T1000 (cell line): ENCODE measurements around the gene TP63.

Experiments used
- DNase-seq: peaks from one replicate; lab custom pipeline; 2025; ENCODE audit warnings: mixed read lengths; lab: John Stamatoyannopoulos, UW

TP63 gene

DNA sequence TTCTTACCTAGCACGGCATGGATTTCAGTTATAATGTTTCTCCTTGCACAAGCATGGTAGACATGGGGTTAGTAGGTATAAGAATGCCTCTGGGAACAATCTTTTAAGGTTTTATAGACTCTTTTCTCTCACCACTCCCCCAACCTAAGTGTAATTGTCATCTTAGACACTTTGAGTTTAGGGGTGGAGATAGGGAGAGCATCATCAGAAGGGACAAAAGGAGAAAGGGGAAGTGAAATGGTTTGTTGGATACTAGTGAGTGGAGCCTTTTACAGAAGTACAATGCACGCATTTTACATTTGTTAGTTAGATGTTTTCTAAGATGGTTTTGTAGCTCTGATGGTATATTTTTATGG is 189.2 kb downstream of the TP63 start:
- DNase-seq: no peak

DNA sequence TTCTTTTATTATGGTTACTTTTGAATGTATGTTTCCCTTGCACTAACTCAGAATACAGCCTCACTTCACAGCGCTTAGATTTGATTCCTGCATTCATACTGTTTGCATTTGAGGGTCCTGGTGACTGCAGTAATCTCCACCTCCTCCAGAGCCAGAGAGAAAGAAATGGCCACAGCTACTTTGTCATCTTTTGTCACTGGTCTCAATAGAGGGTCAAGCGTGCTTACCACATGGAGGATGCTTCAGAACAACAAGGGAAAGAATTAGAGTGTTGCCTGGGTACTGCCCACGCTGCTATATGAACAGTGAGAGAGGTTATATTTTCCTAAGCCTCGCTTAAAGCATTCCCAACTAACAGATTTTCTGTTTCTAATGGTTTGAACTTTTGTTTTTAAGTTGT is 190.1 kb downstream of the TP63 start:
- no peak for DNase-seq

DNA sequence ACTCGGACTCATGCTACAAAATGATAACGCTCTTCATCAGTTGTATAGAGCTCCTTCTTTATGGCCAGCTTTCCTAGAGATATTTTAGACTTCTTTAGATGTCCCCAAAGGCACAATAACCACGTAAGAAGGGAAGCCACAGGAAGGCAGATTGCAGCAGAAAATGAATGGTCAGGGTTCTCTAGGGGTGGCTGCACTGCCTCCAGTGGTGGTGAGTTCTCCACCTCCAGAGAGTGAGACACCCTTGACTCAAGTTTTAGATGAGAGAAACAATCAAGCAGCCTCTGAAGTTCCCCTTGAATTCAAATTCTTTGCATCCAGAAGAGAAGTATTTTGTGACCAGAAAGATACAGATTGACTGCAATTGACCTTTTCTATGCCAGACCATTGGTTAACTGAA is 191.5 kb downstream of the TP63 start:
- no peak for DNase-seq

DNA sequence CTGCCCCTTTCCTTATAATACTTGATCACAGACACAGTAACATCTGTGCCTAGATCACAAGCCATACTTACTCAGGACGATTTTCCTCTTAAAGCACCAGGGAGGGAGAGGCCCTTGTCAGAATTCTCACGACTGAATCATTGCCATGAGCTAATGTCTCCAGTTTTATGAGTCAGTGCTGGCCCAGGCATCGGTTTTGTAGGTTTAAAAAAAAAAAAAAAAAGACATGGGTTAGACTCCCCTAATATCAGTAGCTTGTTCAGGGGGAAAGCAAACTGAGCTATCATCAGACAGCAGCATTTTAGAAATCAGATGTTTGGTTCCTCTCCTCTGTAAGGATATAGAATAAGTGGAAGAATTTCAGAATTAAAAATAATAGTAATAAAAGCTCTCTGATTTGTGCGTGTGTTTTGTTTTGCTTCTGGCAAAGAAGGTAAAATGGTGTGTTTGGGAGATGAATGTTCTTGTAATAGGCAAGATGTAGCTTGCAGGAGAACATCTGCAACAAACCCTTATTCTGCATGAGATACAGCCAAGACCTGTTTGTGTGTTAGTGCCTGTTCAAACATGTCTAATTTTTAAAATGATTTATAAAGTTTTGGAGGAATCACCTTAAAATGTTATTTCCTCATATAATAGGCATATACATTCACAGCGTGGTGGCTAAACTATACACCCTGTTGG is 193.6 kb downstream of the TP63 start:
- no peak for DNase-seq

DNA sequence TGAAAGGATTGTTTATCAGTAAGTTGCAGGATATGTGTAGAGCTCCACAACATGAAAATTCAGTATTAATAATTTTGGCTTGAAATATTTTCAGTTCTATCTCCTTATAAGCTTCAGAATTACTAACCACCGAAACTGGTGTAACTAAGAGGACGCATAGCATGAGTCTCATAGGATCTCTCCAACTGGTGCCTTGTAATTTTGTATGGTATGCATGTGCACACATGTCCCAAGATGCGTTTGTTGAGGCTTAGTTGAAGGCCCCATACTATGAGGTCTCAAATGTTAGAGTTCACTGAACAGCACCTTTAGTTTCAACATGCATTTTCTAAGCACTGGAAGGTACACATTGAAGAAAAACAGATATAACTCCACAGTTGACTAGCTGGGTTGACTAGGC is 195.4 kb downstream of the TP63 start:
- DNase-seq: no peak

DNA sequence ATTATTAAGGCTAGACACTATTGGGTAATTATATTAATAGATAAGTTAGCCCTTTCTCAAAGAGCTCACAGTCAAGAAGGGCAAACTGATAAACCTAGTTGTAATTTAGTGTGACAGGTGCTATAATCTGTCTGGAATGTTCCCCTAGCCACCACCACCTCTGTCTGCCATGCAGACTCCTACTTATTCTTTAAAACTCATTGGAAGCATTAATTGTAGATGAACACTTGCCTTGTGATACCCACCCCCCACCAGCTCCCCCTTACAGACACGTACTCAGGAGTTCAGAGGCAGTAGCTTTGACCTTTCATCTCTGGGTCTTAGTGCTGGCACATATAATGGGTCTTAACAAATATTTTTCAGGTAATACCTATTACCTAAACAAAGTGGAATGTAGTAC is 195.9 kb downstream of the TP63 start:
- no peak for DNase-seq

DNA sequence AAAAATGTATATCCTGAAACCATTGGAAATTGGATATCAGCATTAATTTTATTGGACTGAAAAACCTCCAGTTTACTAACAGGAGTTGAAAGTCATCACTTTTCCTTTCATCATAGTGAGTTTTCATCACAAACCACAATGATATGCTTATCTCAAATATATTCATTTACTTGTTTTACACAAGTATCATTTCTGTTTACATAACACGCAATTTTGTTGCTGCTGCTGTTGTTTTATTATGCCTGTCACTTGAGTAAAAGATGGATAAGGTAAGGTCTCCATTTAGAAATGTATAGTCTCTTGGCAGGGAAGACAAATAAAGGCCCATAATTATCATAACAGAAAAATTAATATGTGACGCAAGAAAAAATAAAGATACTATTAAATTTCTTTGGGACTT is 199.2 kb downstream of the TP63 start:
- no peak for DNase-seq

DNA sequence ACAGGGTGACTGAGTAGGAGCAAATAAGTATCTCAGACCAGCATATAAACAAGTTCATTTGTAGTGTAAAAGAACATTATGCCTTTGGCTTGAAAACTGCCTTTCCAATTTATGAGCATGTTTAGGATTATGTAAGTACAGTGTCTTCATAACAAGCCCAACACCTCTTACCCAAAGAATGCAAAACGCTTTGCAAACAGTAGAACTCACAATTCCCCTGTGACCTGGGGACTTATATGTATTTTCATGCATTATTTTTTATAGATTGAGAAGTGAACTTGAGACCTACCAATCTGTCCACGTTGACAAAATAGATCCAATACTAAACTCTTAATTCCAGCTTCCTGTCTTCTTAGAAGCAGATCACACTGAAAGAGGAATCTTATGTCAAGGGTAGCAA is 202.1 kb downstream of the TP63 start:
- DNase-seq: no peak

DNA sequence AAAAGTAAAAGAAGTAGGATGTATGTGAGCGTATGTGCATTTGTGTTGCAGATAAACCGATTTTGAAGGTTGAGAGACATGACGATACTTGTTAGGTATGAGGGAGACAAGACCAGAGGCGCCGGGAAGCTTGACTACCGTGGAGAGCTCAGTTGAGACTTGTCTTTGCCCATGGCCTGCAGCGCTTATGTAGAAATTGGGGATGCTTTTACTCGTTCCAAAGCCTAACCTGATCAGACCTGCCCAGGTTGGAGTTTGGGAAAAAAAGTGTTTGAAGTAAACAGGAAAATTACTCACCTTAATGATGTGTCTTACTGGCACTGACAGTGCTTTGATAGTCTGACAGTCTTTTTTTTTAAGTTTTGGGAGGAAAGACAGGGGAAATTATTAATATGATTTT is 202.8 kb downstream of the TP63 start:
- DNase-seq: no peak

DNA sequence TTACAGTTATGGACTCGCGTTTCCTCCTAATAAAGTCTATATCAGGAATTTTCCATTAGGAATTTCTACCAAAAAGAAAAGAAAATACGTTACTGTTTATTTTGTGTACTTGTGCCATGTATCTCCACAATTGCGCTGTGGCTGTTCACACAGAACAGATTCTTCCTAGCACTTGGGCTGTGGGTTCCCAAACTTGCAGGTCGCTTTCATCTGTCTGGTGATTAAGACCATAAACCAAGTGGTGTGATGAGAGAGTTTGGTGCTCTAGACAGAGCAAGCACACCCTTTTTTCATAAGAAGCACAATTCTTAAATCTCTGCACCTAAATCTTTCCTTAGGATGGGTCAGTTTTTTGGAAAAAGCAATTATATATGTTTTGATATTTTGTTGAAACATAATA is 203.3 kb downstream of the TP63 start:
- DNase-seq: no peak

DNA sequence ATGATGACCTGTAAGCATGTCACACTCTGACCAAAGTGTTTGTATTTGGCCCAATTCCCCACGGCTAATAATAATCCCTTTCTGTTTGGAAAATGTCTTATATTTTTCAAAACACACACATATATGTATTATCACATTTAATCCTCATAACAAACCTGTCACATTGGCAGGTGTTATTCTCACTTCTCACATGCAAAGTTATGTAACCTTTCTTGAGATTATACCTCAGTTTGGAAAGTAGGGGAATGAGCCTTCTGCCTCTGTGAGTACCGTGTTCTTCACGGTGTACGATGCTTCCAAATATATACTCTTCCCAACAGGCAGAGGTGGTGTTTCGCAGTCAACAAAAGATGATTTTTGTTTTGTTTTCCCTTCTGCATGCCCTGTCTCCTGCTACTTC is 205.6 kb downstream of the TP63 start:
- DNase-seq: no peak

DNA sequence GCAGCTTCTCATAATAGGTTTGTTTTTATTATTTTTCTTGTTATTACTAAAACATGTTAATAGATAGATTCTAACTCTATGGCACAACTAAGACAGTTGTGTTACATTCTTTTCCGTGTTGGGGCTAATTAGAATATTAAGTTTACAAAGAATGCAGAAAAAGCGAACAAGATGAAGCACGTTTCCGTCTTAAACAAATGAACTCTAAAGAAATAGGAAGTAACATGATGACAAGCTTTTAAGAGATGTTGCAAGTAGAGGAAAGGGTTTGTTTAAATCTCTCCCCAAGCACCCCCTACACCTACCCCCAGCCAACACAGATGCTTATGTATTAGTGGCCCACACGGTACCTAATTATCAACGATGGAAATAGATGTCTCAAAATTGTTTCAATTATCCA is 207.1 kb downstream of the TP63 start:
- no peak for DNase-seq

DNA sequence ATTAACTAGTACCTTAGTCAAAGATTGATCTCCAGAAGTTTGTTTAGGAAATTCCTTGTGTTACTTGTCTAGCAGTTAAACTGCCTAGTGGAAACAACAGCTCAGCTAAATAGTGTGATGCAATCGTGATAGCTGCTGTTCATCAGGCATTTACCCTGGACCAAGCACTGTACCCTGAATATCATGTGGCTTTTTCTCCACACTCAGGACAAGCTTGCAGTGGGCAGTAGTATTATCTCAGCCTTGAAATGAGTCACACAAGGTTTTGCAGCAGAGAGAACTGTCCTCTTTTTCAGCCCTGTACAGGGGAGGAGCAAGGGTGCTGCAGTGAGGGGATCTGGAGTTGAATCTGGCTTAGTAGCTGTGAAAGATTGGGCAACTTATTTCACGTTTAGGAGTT is 208.4 kb downstream of the TP63 start:
- no peak for DNase-seq

DNA sequence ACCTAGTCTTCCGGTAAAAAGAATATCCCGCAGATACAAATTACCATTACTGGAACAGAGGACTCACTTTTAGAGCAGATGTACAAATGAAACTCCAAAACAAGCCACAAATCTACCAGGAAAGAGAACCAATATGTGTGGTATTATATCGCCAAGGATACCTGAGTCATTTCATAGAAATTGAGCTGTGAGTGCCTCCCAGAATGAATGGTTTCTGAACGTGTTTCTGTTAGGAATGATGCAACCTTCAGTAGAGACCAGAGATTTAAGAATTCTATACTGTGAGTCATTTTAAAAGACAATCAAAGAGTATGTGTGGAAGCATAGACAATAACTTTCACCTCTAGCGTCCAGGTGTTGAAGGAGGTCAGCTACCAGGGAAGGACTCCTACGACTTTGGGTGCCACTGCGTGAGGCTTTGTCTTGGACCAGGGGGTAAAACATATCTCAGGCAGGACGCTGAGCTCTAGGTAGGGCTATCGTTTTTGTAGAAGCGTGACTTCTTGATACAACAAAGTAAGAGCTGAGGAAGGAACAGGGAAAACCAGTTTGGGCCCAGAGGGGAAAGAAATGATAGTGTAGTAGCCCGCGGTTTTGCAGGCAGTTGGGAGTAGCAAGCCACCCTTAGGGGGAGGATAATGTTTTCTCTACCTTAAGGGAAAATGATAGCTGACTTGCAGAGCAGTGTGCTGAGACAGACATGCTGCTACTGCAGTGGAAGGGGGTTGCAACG is 210.4 kb downstream of the TP63 start:
- no peak for DNase-seq

DNA sequence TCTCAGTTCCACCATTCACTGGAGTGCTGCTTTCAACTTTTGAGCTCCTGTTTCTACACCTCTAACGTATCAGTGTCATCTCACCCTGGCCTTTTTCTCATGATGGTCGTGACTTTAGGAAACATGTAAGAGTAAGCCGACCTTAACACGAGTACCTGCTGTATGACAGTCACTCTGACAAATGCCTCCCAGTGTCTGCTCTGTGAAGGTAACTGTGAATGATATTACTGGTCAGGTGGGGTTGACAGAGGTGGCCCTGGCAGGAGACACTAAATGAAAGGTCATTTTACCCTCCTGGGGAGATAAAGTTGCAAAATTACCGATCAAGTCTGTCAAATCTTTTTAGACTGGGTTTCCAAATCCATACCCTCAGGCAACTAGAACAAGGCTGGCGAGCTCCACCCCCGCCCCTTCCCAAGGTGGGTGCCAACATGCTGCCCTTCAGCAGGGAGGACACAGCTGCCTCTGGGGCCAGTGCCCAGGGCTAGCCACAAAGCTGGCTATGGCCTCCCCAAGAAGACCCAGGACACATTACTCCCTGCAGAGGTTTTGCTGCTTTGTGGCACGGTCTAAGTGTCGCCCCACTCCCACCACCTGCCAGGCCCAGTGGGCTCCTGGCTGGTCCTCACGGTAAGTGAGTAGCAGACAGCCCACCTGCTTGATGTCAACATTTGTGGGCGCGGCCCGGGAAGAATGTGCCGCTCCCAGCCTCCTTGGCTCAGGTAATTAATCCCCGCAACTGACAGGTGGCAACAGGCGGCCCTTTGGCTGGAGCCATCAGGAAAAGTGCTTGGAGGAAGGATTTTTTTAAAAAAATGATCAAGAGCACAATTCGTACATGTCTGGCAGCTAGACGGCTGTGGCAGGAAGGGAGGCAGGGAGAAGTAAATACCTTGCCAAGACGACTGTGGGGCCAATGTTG is 211.8 kb downstream of the TP63 start:
- DNase-seq: no peak

DNA sequence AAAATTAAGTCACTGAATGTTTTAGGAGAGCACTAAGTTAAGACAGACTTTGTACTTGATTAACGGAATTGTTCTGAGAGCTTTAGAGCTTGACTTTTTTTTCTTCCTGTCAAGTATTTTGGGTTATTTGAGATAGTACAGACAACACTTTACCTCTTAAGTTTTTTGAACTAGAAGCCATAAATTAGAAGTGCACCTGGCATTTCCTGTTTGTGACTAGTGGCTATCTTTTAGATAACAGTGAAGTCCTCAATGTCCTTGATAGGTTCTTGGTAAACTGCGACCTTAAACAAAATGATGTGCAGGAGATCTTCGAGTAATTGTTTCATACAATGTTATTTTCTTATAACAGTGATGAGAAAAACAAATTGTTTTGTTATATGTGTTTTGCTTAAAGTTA is 213.9 kb downstream of the TP63 start:
- no peak for DNase-seq

DNA sequence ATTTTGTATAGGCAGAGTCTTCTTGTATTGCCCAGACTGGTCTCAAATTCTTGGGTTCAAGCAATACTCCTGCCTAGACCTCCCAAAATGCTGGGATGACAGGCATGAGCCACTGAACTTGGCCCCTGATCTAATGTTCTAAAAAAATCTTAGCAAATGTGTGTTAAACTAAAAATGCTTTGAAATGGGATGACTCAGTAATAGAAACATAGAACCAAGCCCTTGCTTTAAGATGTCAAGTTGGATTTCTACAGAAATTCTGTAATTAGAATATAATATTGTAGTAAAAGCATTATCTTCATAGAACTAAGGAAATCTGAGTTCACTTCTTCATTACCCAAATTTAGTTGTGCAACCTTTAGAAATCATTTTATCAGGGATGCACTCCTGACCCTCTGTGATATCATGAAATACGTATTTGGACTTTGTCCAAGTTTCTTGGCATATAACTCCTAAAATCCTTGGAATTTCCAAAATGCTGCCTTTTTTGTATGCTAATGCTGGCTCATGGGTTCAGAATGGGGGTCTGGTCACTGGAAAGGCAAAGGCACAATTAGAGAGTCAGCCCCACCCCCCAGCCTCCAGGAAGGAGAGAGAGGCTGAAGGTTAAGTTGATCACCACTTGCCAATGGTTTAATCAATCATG is 217.3 kb downstream of the TP63 start:
- no peak for DNase-seq

DNA sequence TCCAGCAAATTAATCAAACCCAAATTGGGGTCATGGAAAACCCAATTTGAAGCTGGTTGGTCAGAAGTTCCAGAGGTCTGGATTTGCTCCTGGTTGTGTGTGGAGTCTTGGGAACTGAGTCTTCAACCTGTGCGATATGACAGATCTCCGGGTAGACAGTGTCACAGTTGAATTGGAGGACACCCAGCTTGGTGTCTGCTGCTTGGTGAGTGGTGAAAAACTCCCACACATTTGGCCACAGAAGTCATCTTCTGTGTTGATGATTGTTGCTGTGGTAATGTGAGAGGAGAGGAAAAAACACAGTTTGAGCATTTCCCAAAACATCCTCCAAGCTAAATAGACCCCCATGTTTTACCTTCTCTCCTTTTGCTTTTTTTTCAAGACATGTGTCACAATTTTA is 218.1 kb downstream of the TP63 start:
- no peak for DNase-seq

DNA sequence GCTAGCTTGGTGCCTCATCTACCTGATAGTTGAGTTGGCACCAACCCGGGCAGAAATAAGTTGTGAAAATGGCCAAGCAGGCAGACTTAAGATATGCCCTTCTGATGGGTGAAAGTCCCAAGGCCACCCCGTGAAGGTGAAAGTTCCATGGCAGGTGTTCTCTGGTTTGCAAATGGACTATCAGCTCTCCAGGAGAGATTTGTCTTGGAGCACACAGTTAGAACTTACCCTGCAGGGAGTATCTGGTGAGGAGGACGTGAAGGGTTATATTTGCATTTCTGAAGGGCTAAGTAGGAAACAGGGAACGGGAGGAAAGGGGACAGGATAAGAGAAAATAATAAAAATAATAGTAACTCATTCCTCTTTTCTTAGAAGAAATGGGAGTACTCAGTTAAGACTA is 220.5 kb downstream of the TP63 start:
- DNase-seq: no peak

DNA sequence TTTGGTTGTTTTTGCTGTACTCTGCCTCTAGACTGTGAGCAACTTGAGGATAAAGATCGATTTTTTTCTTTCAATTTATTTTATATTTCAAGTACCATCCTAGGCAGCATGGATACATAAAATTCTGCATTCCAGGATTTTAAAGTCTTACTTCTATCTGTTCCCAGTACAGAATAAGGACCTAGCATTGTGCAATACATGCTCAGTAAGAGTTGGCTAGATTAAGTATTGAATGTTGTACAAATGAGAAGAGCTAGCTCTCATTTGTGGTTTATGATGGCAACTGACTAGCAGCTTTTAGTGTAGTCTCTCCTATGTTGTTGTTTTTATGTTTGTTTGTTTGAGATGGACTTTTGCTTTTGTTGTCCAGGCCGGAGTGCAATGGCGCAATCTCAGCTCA is 222.7 kb downstream of the TP63 start:
- DNase-seq: no peak

DNA sequence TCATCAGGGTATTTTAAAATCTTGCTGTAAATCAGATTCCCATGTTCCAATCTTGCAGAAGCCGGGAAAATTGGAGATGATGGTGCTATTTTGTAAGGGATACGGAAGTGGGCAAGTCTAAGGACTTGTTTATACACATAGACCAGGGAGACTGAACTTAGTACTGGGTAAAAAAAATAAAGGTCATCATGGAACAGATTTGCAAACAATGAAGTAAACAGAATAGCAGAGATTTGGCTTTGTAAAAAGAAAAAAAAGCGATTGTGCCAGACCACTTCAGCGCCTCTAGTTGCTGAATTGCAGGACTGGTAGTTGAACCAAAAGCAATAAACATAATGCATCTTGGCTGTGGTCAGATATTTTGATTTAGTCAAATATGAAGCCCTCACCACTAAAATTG is 229.1 kb downstream of the TP63 start:
- no peak for DNase-seq

DNA sequence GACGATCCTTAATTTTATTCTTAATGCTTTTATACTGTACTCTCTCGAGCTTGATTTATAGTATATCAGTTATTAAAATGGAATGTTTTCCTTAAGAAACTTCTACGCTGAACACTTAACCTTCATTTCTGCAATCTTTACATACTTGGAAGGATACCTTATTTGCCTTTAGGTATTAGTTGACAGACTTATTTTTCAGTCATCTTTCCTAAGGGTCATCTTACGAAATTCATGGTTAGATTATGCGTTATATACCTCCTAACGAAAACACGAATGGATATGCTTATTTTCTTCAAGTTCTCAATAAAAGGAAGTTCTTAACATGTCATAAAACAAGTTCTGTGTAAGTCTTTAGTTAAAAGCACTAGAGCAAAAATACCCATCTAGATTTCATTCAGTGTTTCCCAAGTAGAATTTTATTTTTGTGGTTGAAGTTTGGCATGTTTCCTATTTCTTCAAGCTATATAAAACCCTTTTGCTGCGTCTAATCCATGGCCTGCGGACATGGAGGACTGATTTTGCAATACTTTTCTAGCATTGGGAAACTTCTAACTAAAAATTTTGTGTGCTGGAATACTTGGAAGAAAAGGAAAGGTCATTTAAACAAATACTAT is 231.3 kb downstream of the TP63 start:
- no peak for DNase-seq
